GM12878 (cell line): Measurements from ENCODE around the gene LHFPL5.

Experiments
- CHD1 ChIP-seq: IDR thresholded peaks from 2 replicates; pipeline ENCODE4 v1.6.1; 2012; ENCODE audit warnings: low read depth, low read length, improper control_type of control experiment
- CREB1 ChIP-seq: IDR thresholded peaks from 2 replicates; pipeline ENCODE4 v1.6.1; 2012; ENCODE audit warnings: low read depth, mild to moderate bottlenecking, inconsistent platforms
- CTCF ChIP-seq, 3 experiments: IDR thresholded peaks in 2 of 3; conservative IDR thresholded peaks in 1 of 3; 2 replicates each; pipeline ENCODE4 v1.5.1; 2011; ENCODE audit warnings: low read depth in 3 of 3, low read length in 3 of 3, mild to moderate bottlenecking in 3 of 3, control low read depth in 2 of 3, moderate library complexity in 2 of 3, inconsistent platforms in 1 of 3, mixed read lengths in 1 of 3; ENCODE audit not compliant: control insufficient read depth in 2 of 3, insufficient read depth in 1 of 3; ENCODE audit errors: extremely low read depth in 1 of 3
- E2F4 ChIP-seq: IDR thresholded peaks from 2 replicates; pipeline ENCODE4 v1.6.1; 2012; ENCODE audit warnings: low read depth, low read length, improper control_type of control experiment
- MAX ChIP-seq: IDR thresholded peaks from 2 replicates; pipeline ENCODE4 v1.6.1; 2012; ENCODE audit warnings: low read depth, low read length, improper control_type of control experiment
- NR2C1 ChIP-seq: fragments of 450-650 bp; IDR thresholded peaks from 2 replicates; pipeline ENCODE4 v1.6.1; 2017; ENCODE audit warnings: antibody characterized with exemption, mild to moderate bottlenecking, moderate library complexity
- RAD21 ChIP-seq: IDR thresholded peaks from 2 replicates; pipeline ENCODE4 v1.6.1; 2011; ENCODE audit warnings: mild to moderate bottlenecking, low read depth, low read length, moderate library complexity; ENCODE audit not compliant: insufficient read depth
- RELA ChIP-seq: fragments of 450-650 bp; IDR thresholded peaks from 2 replicates; pipeline ENCODE4 v1.8.0; 2014; ENCODE audit warnings: borderline replicate concordance; ENCODE audit not compliant: partially characterized antibody
- YY1 ChIP-seq: IDR thresholded peaks from 2 replicates; pipeline ENCODE4 v1.6.1; 2011; ENCODE audit warnings: low read depth, mild to moderate bottlenecking, low read length

GRCh38 chr6:35784200-35784599 is 21.0 kb upstream of the LHFPL5 start:
- TF ChIP-seq CTCF (IDR thresholded peaks at IDR 0.05 in 2 of 3, conservative IDR thresholded peaks at IDR 0.05 in 1 of 3; ENCODE audit: control insufficient read depth in 2 of 3, extremely low read depth in 1 of 3, insufficient read depth in 1 of 3, low read depth in 3 of 3, low read length in 3 of 3) (no peak), CHD1 (no peak), MAX (no peak), YY1 (no peak), NR2C1 (no peak), RELA (no peak), RAD21 (no peak), CREB1 (no peak), E2F4 (no peak)
